ENCODE results near the gene EPN2.
A peak's percentile ranks its signal among the peaks of the same experiment; 100 is the strongest.
"Not testable (repeated sequence)": the region's sequence is repeated elsewhere in the genome, so short reads cannot be mapped to it uniquely, and the experiment has no call there.

EPN2 gene

GRCh38 chr17:19237139-19237388 lies at the start of gene EPN2:
EPN2 (plus strand) TSS chr17:19237366; CDS start chr17:19283120, 45,754 bp downstream.
- not testable (repeated sequence) for H3K9me3 ChIP-seq (ENCODE audit: control insufficient read depth in 1 of 2, low read length in 2 of 2); H3K27me3 ChIP-seq (ENCODE audit: low read depth, low read length); H3K36me3 ChIP-seq (ENCODE audit: control insufficient read depth in 1 of 2, insufficient read depth in 2 of 2, low read length in 2 of 2)
- H3K4me1 ChIP-seq (ENCODE audit: control insufficient read depth in 1 of 2, insufficient read depth in 2 of 2, low read length in 2 of 2) = peaks cover 0 to 16% of the 10 kb centered on the region in 2 donors
- peak within 1 kb of the TSS; percentile 69 for H3K27ac ChIP-seq (ENCODE audit: low read length)
- peak within 1 kb of the TSS; percentile 81 to 97 for H3K4me3 ChIP-seq (ENCODE audit: low read depth in 1 of 2, low read length in 2 of 2)

DNA sequence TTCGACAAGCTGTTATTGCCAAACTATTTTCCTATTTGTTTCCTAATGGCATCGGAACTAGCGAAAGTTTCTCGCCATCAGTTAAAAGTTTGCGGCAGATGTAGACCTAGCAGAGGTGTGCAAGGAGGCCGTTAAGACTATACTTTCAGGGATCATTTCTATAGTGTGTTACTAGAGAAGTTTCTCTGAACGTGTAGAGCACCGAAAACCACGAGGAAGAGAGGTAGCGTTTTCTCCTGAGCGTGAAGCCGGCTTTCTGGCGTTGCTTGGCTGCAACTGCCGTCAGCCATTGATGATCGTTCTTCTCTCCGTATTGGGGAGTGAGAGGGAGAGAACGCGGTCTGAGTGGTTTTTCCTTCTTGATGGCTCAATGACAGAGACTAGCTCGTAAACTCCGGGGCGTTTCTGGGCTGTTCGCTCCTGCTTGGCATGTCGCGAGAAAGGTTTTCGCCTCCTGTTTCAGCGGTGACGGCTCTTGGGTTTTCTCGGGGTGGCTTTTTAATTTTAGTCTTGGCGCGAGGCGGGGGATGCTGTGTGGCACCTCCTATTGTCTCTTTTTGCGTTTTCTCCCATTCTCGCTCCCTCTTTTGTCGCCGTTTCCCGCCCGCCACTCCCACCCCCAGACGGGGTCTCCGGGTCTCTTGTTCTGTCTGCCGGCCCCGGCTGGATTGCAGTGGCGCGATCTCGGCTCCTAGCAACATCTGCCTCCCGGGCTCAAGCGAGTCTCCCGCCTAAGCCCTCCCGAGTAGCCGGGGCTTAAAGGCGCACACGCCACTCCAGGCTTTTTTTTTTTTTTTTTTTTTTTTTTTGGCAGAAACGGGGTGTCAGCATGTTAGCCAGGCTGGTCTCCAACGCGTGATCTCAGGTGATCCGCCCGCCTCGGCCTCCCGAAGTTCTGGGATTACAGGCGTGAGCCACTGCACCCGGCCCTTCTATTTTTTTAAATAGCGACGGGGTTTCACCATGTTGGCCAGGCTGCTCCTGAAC lies 49.0 kb upstream of the EPN2 start:
- H3K9me3 ChIP-seq (ENCODE audit: control insufficient read depth in 1 of 2, low read length in 2 of 2); H3K36me3 ChIP-seq (ENCODE audit: control insufficient read depth in 1 of 2, insufficient read depth in 2 of 2, low read length in 2 of 2); H3K27me3 ChIP-seq (ENCODE audit: low read depth, low read length); H3K4me3 ChIP-seq (ENCODE audit: low read depth in 1 of 2, low read length in 2 of 2); H3K4me1 ChIP-seq (ENCODE audit: control insufficient read depth in 1 of 2, insufficient read depth in 2 of 2, low read length in 2 of 2); H3K27ac ChIP-seq (ENCODE audit: low read length): not testable (repeated sequence)

DNA sequence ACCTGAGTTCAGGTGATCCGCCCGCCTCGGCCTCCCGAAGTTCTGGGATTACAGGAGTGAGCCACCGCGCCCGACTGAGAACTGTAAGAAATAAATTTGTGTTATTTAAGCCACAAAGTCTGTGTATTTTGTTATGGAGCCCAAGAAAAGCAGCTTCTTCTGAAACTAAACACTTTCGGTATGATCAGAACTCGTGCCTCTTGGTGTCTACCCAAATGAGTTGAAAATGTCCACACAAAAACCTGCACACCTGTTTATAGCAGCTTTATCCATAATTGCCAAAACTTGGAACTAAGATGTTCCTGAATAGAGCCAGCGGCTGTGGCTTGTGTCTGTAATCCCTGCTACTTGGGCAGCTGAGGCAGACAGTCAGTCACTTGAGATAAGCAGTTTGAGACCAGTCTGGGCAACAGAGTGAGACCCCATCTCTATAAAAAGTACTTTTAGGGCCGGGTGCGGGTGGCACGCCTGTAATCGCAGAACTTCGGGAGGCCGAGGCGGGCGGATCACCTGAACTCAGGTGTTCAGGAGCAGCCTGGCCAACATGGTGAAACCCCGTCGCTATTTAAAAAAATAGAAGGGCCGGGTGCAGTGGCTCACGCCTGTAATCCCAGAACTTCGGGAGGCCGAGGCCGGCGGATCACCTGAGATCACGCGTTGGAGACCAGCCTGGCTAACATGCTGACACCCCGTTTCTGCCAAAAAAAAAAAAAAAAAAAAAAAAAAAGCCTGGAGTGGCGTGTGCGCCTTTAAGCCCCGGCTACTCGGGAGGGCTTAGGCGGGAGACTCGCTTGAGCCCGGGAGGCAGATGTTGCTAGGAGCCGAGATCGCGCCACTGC lies 48.1 kb upstream of the EPN2 start:
- H3K9me3 ChIP-seq (ENCODE audit: control insufficient read depth in 1 of 2, low read length in 2 of 2); H3K36me3 ChIP-seq (ENCODE audit: control insufficient read depth in 1 of 2, insufficient read depth in 2 of 2, low read length in 2 of 2); H3K27me3 ChIP-seq (ENCODE audit: low read depth, low read length); H3K27ac ChIP-seq (ENCODE audit: low read length); H3K4me3 ChIP-seq (ENCODE audit: low read depth in 1 of 2, low read length in 2 of 2); H3K4me1 ChIP-seq (ENCODE audit: control insufficient read depth in 1 of 2, insufficient read depth in 2 of 2, low read length in 2 of 2): not testable (repeated sequence)

DNA sequence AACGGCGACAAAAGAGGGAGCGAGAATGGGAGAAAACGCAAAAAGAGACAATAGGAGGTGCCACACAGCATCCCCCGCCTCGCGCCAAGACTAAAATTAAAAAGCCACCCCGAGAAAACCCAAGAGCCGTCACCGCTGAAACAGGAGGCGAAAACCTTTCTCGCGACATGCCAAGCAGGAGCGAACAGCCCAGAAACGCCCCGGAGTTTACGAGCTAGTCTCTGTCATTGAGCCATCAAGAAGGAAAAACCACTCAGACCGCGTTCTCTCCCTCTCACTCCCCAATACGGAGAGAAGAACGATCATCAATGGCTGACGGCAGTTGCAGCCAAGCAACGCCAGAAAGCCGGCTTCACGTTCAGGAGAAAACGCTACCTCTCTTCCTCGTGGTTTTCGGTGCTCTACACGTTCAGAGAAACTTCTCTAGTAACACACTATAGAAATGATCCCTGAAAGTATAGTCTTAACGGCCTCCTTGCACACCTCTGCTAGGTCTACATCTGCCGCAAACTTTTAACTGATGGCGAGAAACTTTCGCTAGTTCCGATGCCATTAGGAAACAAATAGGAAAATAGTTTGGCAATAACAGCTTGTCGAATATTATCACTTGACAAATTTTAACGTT lies 47.3 kb upstream of the EPN2 start:
- H3K4me1 ChIP-seq (ENCODE audit: control insufficient read depth in 1 of 2, insufficient read depth in 2 of 2, low read length in 2 of 2); H3K36me3 ChIP-seq (ENCODE audit: control insufficient read depth in 1 of 2, insufficient read depth in 2 of 2, low read length in 2 of 2); H3K4me3 ChIP-seq (ENCODE audit: low read depth in 1 of 2, low read length in 2 of 2); H3K9me3 ChIP-seq (ENCODE audit: control insufficient read depth in 1 of 2, low read length in 2 of 2); H3K27me3 ChIP-seq (ENCODE audit: low read depth, low read length); H3K27ac ChIP-seq (ENCODE audit: low read length): not testable (repeated sequence)

- H3K27ac ChIP-seq (ENCODE audit: low read length); H3K4me1 ChIP-seq (ENCODE audit: control insufficient read depth in 1 of 2, insufficient read depth in 2 of 2, low read length in 2 of 2); H3K9me3 ChIP-seq (ENCODE audit: control insufficient read depth in 1 of 2, low read length in 2 of 2); H3K27me3 ChIP-seq (ENCODE audit: low read depth, low read length); H3K36me3 ChIP-seq (ENCODE audit: control insufficient read depth in 1 of 2, insufficient read depth in 2 of 2, low read length in 2 of 2): not testable (repeated sequence)
- peak overlapping the region in 1 of 2 donors; percentile 47 for H3K4me3 ChIP-seq (ENCODE audit: low read depth in 1 of 2, low read length in 2 of 2)
These were observed 40.6 kb upstream of the EPN2 start for GRCh38 chr17:19196382-19197204.

- H3K4me1 ChIP-seq (ENCODE audit: control insufficient read depth in 1 of 2, insufficient read depth in 2 of 2, low read length in 2 of 2); H3K4me3 ChIP-seq (ENCODE audit: low read depth in 1 of 2, low read length in 2 of 2); H3K27ac ChIP-seq (ENCODE audit: low read length); H3K36me3 ChIP-seq (ENCODE audit: control insufficient read depth in 1 of 2, insufficient read depth in 2 of 2, low read length in 2 of 2); H3K9me3 ChIP-seq (ENCODE audit: control insufficient read depth in 1 of 2, low read length in 2 of 2); H3K27me3 ChIP-seq (ENCODE audit: low read depth, low read length): not testable (repeated sequence)
These were observed 34.7 kb upstream of the EPN2 start for GRCh38 chr17:19202448-19202847.

DNA sequence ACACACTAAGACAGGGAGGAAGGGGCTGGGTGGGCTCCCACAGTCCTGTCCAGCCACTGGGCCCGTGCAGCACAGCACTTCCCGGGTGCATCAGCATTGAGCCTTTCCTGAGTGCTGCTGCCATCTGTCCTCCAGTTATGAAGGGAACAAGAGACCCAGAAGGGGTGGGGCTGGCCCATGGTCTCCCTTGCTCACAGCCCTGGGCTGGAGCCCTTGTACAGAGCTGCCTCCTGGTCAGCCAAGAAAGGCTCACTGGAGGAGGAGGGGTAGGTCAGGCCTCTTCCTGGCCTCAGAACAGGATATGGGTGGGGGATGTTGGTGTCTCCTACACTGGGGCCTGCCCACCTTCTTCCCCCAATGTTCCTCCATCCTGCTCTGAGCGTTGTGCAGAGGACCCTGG lies 33.7 kb upstream of the EPN2 start:
- H3K36me3 ChIP-seq (ENCODE audit: control insufficient read depth in 1 of 2, insufficient read depth in 2 of 2, low read length in 2 of 2); H3K9me3 ChIP-seq (ENCODE audit: control insufficient read depth in 1 of 2, low read length in 2 of 2); H3K27ac ChIP-seq (ENCODE audit: low read length); H3K4me3 ChIP-seq (ENCODE audit: low read depth in 1 of 2, low read length in 2 of 2); H3K27me3 ChIP-seq (ENCODE audit: low read depth, low read length); H3K4me1 ChIP-seq (ENCODE audit: control insufficient read depth in 1 of 2, insufficient read depth in 2 of 2, low read length in 2 of 2): not testable (repeated sequence)

- H3K9me3 ChIP-seq (ENCODE audit: control insufficient read depth in 1 of 2, low read length in 2 of 2); H3K27me3 ChIP-seq (ENCODE audit: low read depth, low read length); H3K36me3 ChIP-seq (ENCODE audit: control insufficient read depth in 1 of 2, insufficient read depth in 2 of 2, low read length in 2 of 2); H3K27ac ChIP-seq (ENCODE audit: low read length); H3K4me3 ChIP-seq (ENCODE audit: low read depth in 1 of 2, low read length in 2 of 2); H3K4me1 ChIP-seq (ENCODE audit: control insufficient read depth in 1 of 2, insufficient read depth in 2 of 2, low read length in 2 of 2): not testable (repeated sequence)
These were observed 21.9 kb upstream of the EPN2 start for GRCh38 chr17:19215074-19215860.

GRCh38 chr17:19216148-19216926 lies 20.8 kb upstream of the EPN2 start:
- H3K27me3 ChIP-seq (ENCODE audit: low read depth, low read length); H3K9me3 ChIP-seq (ENCODE audit: control insufficient read depth in 1 of 2, low read length in 2 of 2); H3K27ac ChIP-seq (ENCODE audit: low read length); H3K4me3 ChIP-seq (ENCODE audit: low read depth in 1 of 2, low read length in 2 of 2); H3K36me3 ChIP-seq (ENCODE audit: control insufficient read depth in 1 of 2, insufficient read depth in 2 of 2, low read length in 2 of 2); H3K4me1 ChIP-seq (ENCODE audit: control insufficient read depth in 1 of 2, insufficient read depth in 2 of 2, low read length in 2 of 2): not testable (repeated sequence)

GRCh38 chr17:19218914-19219313 lies 18.3 kb upstream of the EPN2 start:
- not testable (repeated sequence) for H3K36me3 ChIP-seq (ENCODE audit: control insufficient read depth in 1 of 2, insufficient read depth in 2 of 2, low read length in 2 of 2); H3K9me3 ChIP-seq (ENCODE audit: control insufficient read depth in 1 of 2, low read length in 2 of 2); H3K4me3 ChIP-seq (ENCODE audit: low read depth in 1 of 2, low read length in 2 of 2); H3K27ac ChIP-seq (ENCODE audit: low read length); H3K4me1 ChIP-seq (ENCODE audit: control insufficient read depth in 1 of 2, insufficient read depth in 2 of 2, low read length in 2 of 2); H3K27me3 ChIP-seq (ENCODE audit: low read depth, low read length)
